Stimulated activated CD4-positive, alpha-beta T cell treated with anti-CD3 and anti-CD28 coated beads, Interleukin-2, amount 100 ng/mL, for 24 hours (primary cell): ENCODE measurements around the gene TM9SF4.
"Not testable (repeated sequence)": the region's sequence is repeated elsewhere in the genome, so short reads cannot be mapped to it uniquely, and the experiment has no call there.

Source experiments
- DNase-seq, 2 donors: peaks; one replicate each; pipeline ENCODE4 v3.0.0-alpha.2; 2020

The TM9SF4 gene

DNA sequence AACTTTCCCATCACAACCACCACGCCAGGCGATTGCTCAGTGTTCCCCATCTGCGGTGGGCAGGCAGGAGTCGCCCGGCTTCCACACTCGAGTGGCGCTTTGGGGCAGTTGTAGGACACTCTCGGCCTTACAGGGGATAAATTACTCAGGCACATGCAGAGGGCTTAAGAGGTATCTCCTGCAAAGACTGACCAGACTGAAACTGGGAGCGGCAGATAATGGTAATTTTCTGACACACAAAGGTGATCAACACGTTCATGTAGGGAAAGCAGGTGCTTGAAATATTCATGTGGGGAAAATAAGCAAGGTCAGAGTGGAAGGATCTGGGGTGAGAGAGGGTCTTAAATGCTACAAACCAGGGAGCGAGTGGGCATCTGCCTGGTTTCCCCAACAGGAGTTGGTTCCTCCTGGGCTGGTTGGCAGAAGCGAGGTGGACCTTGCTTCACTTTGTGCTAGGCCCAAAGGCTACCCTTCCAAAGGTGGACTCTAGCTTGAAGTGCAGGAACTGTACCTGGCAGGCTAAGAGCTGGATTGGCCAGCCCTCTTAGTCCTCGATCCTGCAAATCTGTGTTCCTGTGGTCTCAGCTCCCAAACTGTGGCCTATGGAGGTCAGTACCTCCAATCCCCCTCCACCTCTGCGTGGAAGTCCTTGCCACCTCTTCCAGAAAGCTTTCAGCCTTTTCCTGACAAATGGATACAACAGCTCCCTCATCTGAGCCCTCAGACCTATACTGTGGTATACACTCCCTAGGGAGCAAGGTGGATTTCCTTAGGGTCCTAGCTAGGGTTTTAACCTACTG, 81.3 kb downstream of the TM9SF4 start:
- DNase-seq = peak in 1 of 2 donors; percentile 55

DNA sequence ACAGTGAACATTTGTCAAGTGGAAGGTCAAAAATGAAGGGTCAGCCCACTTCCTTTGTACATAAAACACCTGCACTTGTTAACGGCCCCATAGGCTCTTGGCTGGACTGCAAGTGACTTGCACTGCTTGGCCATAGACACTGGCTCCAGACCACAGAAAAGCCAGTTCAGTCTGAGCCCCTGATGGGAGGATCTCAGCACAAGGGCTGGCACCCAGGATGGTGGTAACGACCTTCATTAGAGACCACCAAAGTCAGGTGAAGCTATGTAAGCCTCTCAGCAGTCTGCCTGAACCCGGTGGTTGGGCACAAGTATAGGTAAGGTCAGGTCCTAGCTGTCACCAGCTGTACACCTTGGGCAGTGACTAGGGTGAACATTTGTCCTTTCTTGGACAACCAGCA, 81.9 kb downstream of the TM9SF4 start:
- no peak for DNase-seq

DNA sequence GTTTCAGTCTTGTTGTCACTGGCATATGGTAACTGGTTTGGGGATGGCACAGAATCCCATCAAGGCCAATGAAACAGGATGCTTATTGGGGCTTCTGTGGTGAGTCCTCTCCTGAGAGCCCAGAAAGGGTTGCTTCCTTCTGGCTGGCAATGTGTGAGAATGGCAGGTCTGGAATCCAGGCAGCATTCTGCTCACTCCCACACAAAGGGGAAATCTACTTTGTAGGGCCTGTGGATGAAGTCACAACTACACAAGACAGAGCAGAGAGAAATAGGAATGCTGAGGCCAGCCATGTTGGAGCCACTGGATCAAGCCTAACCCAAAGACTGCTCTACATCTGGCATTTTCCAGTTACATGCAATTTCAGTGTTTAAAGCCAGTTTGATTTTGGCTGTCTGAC, 82.4 kb downstream of the TM9SF4 start:
- DNase-seq = no peak

DNA sequence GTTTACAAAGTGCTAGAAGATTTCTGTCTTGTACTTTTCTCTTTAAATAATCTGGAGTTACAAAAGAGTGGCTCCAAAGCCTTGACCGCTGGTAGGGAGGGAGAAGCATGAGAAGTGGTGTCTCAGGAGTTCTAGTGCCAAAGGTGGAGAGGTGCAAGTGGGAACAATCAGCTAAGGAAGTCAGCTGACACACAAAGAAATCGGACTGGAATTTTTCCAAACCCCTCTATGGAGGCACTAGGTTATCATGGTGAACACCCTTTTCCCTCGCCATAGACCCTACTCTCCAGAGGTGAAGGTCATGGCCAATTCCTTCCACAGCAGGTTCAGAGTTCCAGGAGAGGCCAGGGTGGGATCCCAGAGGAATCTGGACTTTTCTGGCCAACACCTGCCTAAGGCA, 83.2 kb downstream of the TM9SF4 start:
- DNase-seq = no peak

DNA sequence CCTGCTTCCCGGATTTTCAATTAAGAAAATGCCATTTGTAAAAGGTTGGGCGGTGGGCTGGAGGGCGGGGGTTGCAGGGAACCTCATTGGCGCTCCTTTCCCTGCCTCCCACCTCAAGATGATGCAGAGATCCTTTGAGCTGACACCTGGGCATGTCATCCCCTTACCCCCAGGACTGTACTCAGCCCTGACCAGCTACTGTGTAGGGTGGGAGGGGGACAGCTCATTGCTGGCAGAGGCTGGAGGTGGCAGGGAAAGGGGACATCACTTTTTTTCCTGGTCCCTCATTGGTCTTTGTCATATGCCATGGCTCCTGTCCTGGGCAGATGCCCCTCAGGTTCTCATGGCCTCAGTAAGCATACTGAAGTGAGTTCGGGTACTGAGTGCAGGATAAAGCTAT, 83.8 kb downstream of the TM9SF4 start:
- peak in 1 of 2 donors; percentile 15 for DNase-seq

DNA sequence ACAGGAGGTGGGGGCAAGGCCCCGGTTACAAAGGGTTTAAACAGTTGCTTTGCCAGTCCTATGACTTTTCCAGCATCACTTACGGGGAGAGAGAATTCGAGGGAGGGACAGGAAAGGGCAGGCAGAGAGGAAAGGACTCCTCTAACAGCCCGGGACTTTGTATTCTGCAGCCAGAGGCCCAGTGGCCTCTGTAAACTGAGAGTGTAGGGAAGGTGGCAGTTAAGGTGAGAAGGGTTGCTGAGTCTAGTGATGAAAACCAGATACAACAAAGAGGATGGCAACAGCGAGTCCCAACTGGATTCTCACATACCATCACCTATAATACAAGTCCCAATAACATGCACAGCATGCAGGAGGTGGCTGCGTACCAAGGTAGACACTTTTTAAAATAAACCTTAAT, 84.5 kb downstream of the TM9SF4 start:
- no peak for DNase-seq

DNA sequence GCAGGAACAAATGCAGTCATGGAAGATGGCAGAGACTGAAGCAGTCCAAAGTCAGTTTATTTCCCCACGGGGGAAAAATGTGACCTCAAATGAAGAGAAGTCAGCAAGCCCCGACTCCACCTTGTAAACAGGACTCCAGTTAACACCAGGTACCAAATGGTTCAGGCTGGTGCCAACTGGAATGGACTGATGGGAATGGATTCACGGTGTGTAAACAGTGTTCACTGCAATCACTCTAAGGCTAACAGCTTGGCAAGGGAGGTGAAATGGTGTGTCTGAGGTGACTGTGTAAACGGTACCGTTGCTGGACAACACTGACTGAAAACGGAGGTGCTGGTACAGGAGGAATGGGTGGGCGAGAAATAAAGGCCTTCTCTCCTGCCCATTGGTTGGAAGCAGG, 86.1 kb downstream of the TM9SF4 start:
- no peak for DNase-seq

DNA sequence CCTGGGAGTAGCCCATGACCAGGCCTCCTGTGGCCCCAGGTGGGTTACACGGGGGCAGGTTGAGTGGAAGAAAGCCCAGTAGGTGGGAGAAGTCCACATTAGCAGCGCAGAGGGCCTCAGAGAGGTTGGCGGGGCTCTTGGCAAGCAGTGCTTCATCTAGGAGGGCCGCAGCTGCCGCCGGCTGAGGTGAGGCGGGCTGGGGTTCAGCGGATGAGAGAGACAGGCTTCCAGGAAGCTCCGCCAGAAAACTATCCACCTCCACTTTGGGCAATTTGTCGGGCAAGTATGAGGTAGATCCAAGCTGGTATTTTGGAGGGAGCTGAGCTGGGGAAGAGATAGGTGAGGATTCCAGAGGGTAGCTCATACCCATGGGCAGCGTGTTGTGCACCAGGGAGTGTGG, 87.1 kb downstream of the TM9SF4 start:
- DNase-seq = not testable (repeated sequence)

DNA sequence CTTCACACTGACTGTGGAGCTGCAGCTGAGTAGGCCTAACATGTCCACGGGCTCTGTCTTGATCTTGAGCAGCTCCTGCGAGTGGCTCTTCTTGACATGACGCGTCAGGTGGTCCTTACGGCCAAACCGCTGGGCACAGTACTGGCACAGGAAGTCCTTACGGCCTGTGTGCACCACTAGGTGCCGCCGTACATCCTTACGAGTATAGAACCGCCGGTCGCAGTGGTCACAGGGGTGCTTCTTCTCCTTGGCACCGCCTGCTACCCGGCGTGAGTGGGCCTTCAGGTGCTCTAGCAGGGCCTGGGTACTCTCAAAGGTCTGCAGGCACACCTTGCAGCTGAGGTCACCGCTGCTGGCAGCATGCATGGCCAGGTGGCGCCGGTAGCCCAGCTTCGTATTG, 87.6 kb downstream of the TM9SF4 start:
- not testable (repeated sequence) for DNase-seq

DNA sequence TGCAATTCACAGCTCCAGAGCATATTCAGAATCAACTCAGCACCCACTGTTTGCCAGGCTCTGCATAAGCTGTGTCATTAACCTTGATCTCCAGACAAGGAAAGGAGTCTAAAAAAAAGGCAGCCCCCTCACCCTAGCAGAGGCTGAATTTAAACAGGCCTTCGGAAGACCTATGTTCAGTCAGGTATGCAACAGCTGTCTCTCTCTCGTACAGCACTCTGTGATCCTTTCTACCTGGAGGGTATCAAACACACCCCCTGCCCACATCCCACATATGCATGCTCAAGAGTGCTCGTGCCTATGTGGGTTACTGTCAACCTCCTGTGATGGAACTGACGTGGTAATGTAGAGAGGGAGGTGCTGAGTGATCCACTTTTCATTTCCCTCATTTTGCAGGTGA, 89.5 kb downstream of the TM9SF4 start:
- no peak for DNase-seq

DNA sequence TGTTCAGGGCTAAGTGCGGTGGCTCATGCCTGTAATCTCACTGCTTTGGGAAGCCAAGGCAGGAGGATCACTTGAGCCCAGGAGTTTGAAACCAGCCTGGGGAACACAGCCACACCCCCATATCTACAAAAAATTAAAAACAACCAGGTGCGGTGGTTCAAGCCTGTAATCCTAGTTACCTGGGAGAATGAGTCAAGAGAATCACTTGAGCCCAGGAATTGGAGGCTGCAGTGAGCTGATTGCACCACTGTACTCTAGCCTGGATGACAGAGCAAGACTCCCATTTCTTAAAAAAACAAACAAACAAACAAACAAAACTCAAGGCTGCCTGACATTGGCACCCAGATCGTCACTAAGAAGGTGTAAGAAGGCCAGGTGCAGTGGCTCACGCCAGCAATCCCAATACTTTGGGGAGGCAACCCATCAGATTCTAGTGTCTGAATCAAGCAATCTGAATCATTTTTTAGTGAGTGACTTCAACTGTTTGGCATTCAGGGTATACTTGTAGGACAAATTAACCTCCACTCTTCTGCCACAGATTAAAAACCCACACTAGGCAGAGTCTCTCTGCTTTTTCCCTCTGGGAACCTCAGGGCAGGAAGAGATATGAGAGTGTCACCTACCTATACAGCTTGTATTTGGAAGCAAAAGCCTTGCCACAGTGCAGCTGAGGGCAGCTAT, 91.9 kb downstream of the TM9SF4 start:
- DNase-seq = no peak

DNA sequence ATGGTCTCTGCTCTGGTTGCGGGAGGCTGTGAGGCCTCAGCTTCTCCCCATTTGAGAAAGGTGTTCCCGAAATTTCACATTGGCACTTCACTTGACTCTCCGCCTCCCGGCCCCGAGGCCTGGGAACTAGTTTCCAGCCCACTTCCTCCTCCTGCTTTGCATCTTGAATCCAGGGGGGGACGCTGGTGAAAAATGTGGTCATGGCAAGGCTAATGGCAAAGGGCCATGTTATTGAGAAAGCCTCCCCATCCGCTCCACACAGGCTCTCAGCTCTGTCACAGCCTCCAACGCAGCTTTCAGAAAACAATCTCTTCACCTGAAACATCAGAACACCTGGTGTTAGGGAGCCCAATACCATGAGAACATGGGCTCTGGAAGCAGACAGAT, 92.5 kb downstream of the TM9SF4 start:
- no peak for DNase-seq

DNA sequence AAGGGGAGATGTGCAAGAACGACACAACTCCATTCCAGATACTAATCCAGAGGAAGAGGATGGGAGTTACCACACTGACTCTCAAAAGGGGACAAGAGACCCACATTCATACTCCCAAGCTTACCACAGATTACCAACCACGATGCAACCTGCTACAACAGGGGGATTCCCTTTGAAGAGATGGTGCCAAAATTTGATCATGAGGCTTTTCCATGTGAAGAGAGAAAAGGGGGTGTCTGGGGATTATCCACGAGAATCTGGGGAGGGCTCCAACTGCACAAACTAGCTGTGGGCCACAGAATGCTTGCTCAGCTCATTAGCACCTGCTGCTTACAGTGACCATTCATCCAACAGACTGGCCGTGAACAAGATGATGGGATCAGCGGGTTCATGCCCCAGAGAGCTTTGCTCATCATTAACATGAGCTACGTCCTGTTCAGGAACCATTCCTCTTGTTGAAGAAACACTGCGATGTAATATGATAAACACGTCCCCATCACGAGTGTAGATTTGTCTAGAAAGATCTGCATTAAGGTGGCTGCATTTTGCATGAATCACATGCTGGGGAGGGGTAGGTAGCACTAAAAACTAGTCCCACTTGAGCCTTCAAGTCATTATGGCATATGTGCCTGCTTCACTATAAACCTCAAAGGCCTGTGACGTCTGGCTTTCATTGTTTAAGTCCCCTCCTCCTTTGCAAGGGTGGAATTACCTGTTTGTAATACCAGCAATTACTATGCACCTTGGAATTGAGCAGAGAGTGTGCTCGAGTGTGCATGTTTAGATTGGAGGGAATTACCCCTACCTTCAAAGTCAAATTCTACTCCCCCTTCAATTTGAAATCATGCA, 94.1 kb downstream of the TM9SF4 start:
- DNase-seq = peak in 1 of 2 donors; percentile 52

DNA sequence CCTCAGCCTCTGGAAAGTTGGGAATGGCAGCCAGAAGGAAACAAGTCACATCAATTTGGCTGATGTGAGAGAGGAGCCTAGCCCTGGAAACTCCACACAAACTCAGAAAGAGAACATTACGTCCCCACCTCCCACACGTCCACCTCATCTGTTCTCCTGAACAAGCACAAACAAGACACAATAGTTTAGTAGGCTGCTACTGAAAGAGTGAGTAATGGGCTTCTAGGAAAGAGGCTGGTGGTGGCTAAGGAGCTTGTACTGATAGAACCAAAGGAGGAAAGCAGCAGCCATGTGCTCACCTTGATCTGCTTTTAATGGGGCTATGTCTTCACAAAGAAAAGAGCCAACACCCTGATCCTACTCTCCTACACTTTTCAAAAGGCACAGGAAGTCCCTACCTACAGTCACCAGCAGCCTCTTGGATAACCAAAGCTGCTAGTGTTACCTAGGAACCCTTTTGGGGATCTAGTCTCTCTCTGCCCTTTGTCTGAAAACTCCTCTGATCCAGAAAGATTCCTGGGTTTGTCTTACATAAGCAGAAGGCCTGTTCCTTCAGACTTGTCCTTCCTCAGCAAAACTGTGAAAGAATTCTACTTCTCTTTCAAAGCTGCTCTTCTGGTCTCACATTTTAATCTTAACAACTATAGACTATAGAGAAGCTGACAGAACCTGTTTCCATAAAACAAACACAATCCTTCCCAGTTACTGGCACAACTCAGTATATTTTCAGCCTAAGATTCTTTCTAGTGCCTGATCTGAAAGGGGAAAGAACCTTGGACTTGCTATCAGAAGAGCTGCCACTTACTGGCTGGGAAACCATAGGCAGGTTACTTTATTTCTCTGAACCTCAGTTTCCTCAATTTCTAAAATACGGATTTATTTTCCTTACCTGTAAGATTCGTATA, 94.9 kb downstream of the TM9SF4 start:
- DNase-seq = peak; percentile 74 to 84

DNA sequence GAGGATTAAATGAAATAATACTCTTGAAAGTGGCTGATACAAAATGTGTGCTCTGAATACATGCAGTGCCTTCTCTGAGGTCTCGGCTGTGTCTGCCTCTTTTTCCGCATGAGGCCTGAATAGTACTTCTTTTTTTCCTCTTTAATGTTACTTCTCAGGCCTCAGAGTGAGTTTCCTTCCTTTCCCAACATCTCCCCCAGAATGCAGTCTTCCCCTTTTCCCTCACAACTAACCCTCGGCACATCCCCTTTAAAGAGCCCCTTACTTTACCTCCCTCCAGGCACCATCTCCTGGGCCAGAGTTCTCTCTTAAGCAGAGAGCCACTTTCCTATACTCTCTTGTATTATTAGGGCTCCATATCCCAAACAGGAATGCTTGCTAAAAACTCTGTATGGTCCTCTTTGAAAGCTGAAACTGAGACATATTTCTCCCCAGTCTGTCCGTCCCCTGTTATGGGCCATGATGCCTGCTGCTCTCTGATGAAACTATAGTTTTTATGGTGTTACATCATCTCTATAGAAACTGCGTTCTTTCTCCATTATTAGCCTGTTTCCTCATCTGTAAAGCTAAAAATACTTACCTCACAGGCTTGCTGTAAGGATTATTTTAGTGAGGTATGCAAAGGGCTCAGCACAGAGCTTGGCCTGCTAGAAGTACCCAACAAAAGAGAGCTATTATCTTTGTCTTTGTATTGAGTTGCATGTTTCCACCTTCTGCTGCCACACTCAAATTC, 95.8 kb downstream of the TM9SF4 start:
- no peak for DNase-seq

DNA sequence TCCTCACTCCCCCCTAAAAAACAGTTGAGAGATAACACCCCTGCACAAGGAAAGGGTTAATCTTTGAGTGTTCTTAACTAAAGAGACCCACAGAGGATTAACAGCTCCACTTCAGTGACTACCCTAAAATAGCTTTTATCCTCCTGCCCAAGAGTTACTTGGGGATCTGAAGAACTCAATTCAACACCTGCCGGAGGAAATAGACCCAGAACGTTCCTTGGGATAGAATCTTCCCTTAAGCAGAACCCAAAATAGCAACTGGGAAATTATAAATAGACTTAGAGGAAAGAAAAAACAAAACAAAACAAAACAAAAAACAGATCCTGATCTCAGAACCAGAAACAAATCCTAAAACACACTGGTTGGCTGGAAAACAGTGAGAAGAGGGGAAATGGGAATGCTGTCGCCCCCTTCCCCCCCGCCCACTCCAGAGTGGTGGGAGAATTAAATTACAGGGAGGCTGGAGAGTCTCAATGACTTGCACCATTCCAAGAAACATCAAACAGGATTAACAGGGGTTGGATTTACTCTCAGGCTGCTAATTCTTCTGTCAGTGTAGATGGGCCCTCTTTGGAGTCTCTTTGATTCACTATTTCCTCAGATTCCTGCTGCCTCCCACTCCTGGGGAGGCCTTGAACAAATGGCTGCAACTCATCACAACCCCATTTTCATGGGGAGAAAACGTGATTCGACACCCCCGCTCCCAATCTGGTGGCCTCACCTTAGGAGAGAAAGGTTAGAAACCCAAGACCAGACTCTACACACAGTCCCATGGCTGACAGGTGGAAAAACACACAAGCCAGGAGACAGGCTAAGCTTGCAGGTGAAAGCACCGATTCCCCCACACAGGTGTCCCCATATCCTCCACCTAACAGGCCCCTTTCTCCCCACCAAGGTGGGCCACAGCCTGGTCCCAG, 96.6 kb downstream of the TM9SF4 start:
- peak; percentile 35 to 41 for DNase-seq

DNA sequence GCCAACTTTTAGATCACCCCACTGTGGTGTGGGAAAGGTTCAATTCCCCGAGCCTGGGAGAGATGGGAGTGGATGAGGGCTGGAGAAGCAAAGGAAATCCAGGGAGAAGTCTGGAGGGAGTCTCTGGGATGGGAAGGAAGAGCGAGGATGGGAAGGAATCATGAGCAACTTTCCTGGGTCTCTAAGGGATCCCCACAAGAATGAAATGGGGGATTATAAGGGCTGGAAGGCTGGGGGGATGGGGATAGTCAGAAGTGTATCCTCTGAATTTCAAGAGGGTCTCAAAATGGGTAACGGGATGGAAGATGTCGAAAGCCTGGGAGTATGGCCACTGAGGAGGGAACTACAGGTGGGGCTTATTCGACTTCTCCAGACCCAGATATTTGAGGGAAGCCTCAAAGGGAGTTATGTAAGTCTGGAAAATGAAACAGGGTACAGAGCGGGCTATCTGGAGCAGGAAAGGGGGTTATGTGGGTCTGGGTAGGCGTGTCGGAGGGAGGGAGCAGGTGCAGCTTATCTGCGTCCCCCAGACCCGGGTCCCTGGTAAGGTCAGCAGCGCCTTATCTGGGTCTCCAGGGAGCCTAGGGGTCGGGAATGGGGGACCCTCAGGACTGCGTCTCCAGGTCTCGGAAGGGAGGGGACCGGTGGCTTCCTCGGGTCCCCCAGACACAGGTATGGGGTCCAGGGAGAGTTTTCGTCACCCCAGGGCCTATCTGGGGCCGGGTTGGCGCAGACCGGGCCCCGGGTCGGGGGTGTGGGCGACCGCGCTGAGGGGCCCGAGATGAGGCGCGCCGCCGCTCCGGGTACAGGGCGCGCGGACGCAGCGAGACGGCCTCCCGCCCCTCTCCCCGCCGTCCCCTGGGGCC, 97.5 kb downstream of the TM9SF4 start:
- peak in 1 of 2 donors; percentile 52 for DNase-seq

DNA sequence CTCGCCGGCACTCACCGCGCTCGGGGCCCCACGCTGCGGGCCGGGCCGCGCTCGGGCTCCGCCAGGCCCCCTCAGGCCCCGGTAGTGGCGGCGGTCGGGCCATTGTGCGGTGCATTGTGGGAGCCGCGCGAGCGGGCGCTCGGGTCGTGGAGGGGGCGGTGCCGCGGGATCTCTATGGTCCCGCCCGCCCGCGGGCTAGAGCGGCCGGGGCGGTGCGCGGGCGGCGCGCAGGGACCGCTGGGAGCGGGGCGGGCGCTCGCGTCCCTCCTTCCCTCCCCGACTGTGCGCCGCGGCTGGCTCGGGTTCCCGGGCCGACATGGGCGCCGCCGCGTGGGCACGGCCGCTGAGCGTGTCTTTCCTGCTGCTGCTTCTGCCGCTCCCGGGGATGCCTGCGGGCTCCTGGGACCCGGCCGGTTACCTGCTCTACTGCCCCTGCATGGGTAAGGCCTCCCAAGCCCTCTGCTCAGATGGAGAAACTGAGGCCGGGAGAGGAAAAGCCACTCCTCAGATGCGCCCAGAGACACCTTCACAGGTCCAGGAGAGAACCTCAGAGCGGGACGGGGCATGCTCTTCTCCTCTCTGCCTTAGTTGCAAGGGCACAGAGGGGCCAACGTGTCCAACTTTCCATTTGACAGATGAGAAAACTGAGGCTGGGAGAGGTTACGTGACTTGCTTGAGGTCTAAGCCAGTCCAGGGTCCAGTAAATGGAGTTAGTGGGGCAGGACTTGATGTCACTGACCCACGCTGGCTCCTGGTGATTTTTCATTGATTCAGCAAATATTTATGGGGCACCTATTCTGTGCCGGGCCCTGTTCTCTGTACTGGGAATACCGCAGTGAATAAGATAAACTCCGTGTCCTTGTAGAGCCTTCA, 98.3 kb downstream of the TM9SF4 start, which contains the start of the genes PLAGL2 and POFUT1:
Gene PLAGL2, minus strand, starts transcription at position 118 of the 873 bp plus-strand sequence. CDS start 5,565 bp downstream, outside the sequence.
Gene POFUT1, plus strand, starts transcription at position 255 of the 873 bp plus-strand sequence. Its CDS starts 62 bp downstream, at position 317.
- DNase-seq = peak; percentile 91 to 93
